Activated CD4-positive, alpha-beta memory T cell treated with anti-CD3 and anti-CD28 coated beads for 36 hours (primary cell): ENCODE measurements around the gene MLXIP. TPM values are rescaled to one million over a fixed set of nuclear protein-coding genes. Genes with fewer than 3 reads are reported as not detected.

ENCODE experiments used
- CTCF ChIA-PET: fragments of 350-600 bp; sonication (Branson Sonifier 250); formaldehyde crosslinking; loops from one replicate; lab custom pipeline; 2021; ENCODE audit warnings: antibody characterized with exemption, inconsistent platforms; lab: Charles Lee
- POLR2A ChIA-PET: fragments of 350-600 bp; sonication (Branson Sonifier 250); formaldehyde crosslinking; loops from one replicate; lab custom pipeline; 2021; ENCODE audit warnings: antibody characterized with exemption; lab: Charles Lee
- DNase-seq: peaks from one replicate; pipeline ENCODE4 v3.0.0-alpha.2; 2020
- H3K27ac Mint-ChIP-seq: one replicate; pipeline ENCODE4 v1.8.0; 2021; ENCODE audit warnings: mixed read lengths
- H3K27me3 Mint-ChIP-seq: one replicate; pipeline ENCODE4 v1.8.0; 2021; ENCODE audit warnings: mixed read lengths
- H3K36me3 Mint-ChIP-seq: one replicate; pipeline ENCODE4 v1.8.0; 2021; ENCODE audit warnings: mixed read lengths
- H3K4me1 Mint-ChIP-seq: one replicate; pipeline ENCODE4 v1.8.0; 2021; ENCODE audit warnings: low read depth, mixed read lengths
- H3K4me3 Mint-ChIP-seq: one replicate; pipeline ENCODE4 v1.8.0; 2021; ENCODE audit warnings: mild to moderate bottlenecking, mixed read lengths
- H3K9me3 Mint-ChIP-seq: one replicate; pipeline ENCODE4 v1.8.0; 2021; ENCODE audit warnings: mixed read lengths
- intact Hi-C: fragments of 100-400 bp; cut with micrococcal nuclease; formaldehyde crosslinking; loops from one replicate; pipeline ENCODE4 v1.15.1; 2023
- total RNA-seq, 2 experiments: library from RNA; stranded (reverse); gene quantifications; one replicate each; pipeline ENCODE4 v1.2.3, GENCODE V29; 2021

MLXIP gene
- total RNA-seq, 2 experiments from 2014 or later = 17.5 to 19.6 TPM

- peaks cover 60% of the 10 kb centered on the region for H3K4me1 Mint-ChIP-seq
- peak overlapping the region; percentile 61 for H3K4me3 Mint-ChIP-seq
- DNase-seq = peak; percentile 45
- H3K9me3 Mint-ChIP-seq = no peaks in the 10 kb centered on the region
- intact Hi-C loops = loop anchor here (1.0 to 5.0 kb wide), 4 partner anchors 27 to 289 kb away; partner anchors contain the start of gene RHOF
- H3K27me3 Mint-ChIP-seq = no peaks in the 10 kb centered on the region
- POLR2A ChIA-PET = interaction anchor here (0.7 to 1.7 kb wide), 4 partner anchors 16 to 27 kb away, joined by 3 to 8 read pairs (median 4); no protein-coding TSS in a partner anchor
- H3K27ac Mint-ChIP-seq = peak overlapping the region; percentile 76
- CTCF ChIA-PET = interaction anchor here (0.9 to 3.8 kb wide), 6 partner anchors 19 to 49 kb away, joined by 3 to 34 read pairs (median 4); no protein-coding TSS in a partner anchor
- peaks cover 10% of the 10 kb centered on the region for H3K36me3 Mint-ChIP-seq
Observed at GRCh38 chr12:122081697-122082221, 3.2 kb downstream of the MLXIP start.

- no peaks in the 10 kb centered on the region for H3K27me3 Mint-ChIP-seq
- H3K4me1 Mint-ChIP-seq = peaks cover 64% of the 10 kb centered on the region
- ChIA-PET CTCF (interaction anchor here (0.9 to 3.8 kb wide), 6 partner anchors 20 to 48 kb away, joined by 3 to 34 read pairs (median 4); no protein-coding TSS in a partner anchor), POLR2A (interaction anchor here (1.3 kb wide), 1 partner anchor 15 kb away, joined by 4 read pairs; no protein-coding TSS in a partner anchor)
- peak overlapping the region; percentile 30 for H3K4me3 Mint-ChIP-seq
- peak; percentile 39 for DNase-seq
- intact Hi-C loops = loop anchor here (5.0 kb wide), 2 partner anchors 40 to 290 kb away; partner anchors contain the start of gene RHOF
- peaks cover 10% of the 10 kb centered on the region for H3K36me3 Mint-ChIP-seq
- peak overlapping the region; percentile 43 for H3K27ac Mint-ChIP-seq
- no peaks in the 10 kb centered on the region for H3K9me3 Mint-ChIP-seq
Observed at GRCh38 chr12:122082621-122083356, 4.2 kb downstream of the MLXIP start.

- CTCF ChIA-PET = interaction anchor here (0.7 kb wide), 2 partner anchors 38 to 1113 kb away, joined by 3 read pairs; no protein-coding TSS in a partner anchor
- Mint-ChIP-seq H3K9me3 (no peaks in the 10 kb centered on the region), H3K27me3 (no peaks in the 10 kb centered on the region), H3K36me3 (peaks cover 10% of the 10 kb centered on the region), H3K4me1 (peaks cover 72% of the 10 kb centered on the region), H3K4me3 (no peak overlapping the region), H3K27ac (no peak overlapping the region)
- POLR2A ChIA-PET = no interaction called here
- no peak for DNase-seq
- intact Hi-C loops = loop anchor here (5.0 kb wide), 2 partner anchors 37 to 293 kb away; partner anchors contain the start of gene RHOF
Observed at GRCh38 chr12:122084857-122085405, 6.4 kb downstream of the MLXIP start.

- DNase-seq = no peak
- H3K27ac Mint-ChIP-seq = no peak overlapping the region
- H3K9me3 Mint-ChIP-seq = no peaks in the 10 kb centered on the region
- intact Hi-C loops = no loop called here
- peaks cover 66% of the 10 kb centered on the region for H3K4me1 Mint-ChIP-seq
- H3K36me3 Mint-ChIP-seq = peaks cover 10% of the 10 kb centered on the region
- no peak overlapping the region for H3K4me3 Mint-ChIP-seq
- H3K27me3 Mint-ChIP-seq = no peaks in the 10 kb centered on the region
- ChIA-PET POLR2A (no interaction called here), CTCF (interaction anchor here (0.7 kb wide), 2 partner anchors 37 to 1114 kb away, joined by 3 read pairs; no protein-coding TSS in a partner anchor)
Observed at GRCh38 chr12:122085591-122085990, 7.0 kb downstream of the MLXIP start.

- intact Hi-C loops = no loop called here
- no peak overlapping the region for H3K4me3 Mint-ChIP-seq
- peaks cover 12% of the 10 kb centered on the region for H3K36me3 Mint-ChIP-seq
- no peaks in the 10 kb centered on the region for H3K9me3 Mint-ChIP-seq
- no peaks in the 10 kb centered on the region for H3K27me3 Mint-ChIP-seq
- ChIA-PET POLR2A (interaction anchor here (3.2 kb wide), 1 partner anchor 12 kb away, joined by 12 read pairs; no protein-coding TSS in a partner anchor), CTCF (no interaction called here)
- peaks cover 69% of the 10 kb centered on the region for H3K4me1 Mint-ChIP-seq
- no peak for DNase-seq
- no peak overlapping the region for H3K27ac Mint-ChIP-seq
Observed at GRCh38 chr12:122086116-122086515, 7.6 kb downstream of the MLXIP start.

GRCh38 chr12:122086641-122087285 is 8.2 kb downstream of the MLXIP start:
- POLR2A ChIA-PET = interaction anchor here (3.2 kb wide), 1 partner anchor 12 kb away, joined by 12 read pairs; no protein-coding TSS in a partner anchor
- peaks cover 69% of the 10 kb centered on the region for H3K4me1 Mint-ChIP-seq
- DNase-seq = no peak
- H3K9me3 Mint-ChIP-seq = no peaks in the 10 kb centered on the region
- no peak overlapping the region for H3K27ac Mint-ChIP-seq
- intact Hi-C loops = no loop called here
- peaks cover 12% of the 10 kb centered on the region for H3K36me3 Mint-ChIP-seq
- H3K4me3 Mint-ChIP-seq = no peak overlapping the region
- H3K27me3 Mint-ChIP-seq = no peaks in the 10 kb centered on the region
- CTCF ChIA-PET = interaction anchor here (1.1 kb wide), 1 partner anchor 37 kb away, joined by 3 read pairs; no protein-coding TSS in a partner anchor

GRCh38 chr12:122087431-122088178 is 9.0 kb downstream of the MLXIP start:
- H3K4me1 Mint-ChIP-seq = peaks cover 61% of the 10 kb centered on the region
- H3K9me3 Mint-ChIP-seq = no peaks in the 10 kb centered on the region
- no peak for DNase-seq
- no peaks in the 10 kb centered on the region for H3K27me3 Mint-ChIP-seq
- CTCF ChIA-PET = interaction anchor here (1.1 to 1.4 kb wide), 4 partner anchors 35 to 43 kb away, joined by 3 to 6 read pairs (median 4); no protein-coding TSS in a partner anchor
- POLR2A ChIA-PET = interaction anchor here (3.2 kb wide), 1 partner anchor 11 kb away, joined by 12 read pairs; no protein-coding TSS in a partner anchor
- H3K36me3 Mint-ChIP-seq = peaks cover 12% of the 10 kb centered on the region
- H3K27ac Mint-ChIP-seq = no peak overlapping the region
- no peak overlapping the region for H3K4me3 Mint-ChIP-seq
- intact Hi-C loops = no loop called here

GRCh38 chr12:122088179-122088810 is 9.7 kb downstream of the MLXIP start:
- CTCF ChIA-PET = interaction anchor here (0.8 to 2.2 kb wide), 6 partner anchors 10 to 43 kb away, joined by 3 to 6 read pairs (median 4); no protein-coding TSS in a partner anchor
- DNase-seq = no peak
- Mint-ChIP-seq H3K9me3 (no peaks in the 10 kb centered on the region), H3K36me3 (peaks cover 12% of the 10 kb centered on the region), H3K4me3 (no peak overlapping the region), H3K27me3 (no peaks in the 10 kb centered on the region), H3K27ac (no peak overlapping the region), H3K4me1 (peaks cover 55% of the 10 kb centered on the region)
- POLR2A ChIA-PET = interaction anchor here (0.8 to 3.2 kb wide), 3 partner anchors 10 to 18 kb away, joined by 4 to 12 read pairs (median 4); no protein-coding TSS in a partner anchor
- intact Hi-C loops = no loop called here

GRCh38 chr12:122089077-122089476 is 10.5 kb downstream of the MLXIP start:
- H3K9me3 Mint-ChIP-seq = no peaks in the 10 kb centered on the region
- CTCF ChIA-PET = interaction anchor here (0.7 to 2.2 kb wide), 7 partner anchors 9 to 308 kb away, joined by 3 to 6 read pairs (median 4); partner anchors contain the start of gene MLXIP
- peaks cover 49% of the 10 kb centered on the region for H3K4me1 Mint-ChIP-seq
- intact Hi-C loops = no loop called here
- POLR2A ChIA-PET = interaction anchor here (1.0 to 3.2 kb wide), 2 partner anchors 9 to 17 kb away, joined by 4 to 12 read pairs; no protein-coding TSS in a partner anchor
- no peaks in the 10 kb centered on the region for H3K27me3 Mint-ChIP-seq
- H3K36me3 Mint-ChIP-seq = peaks cover 8% of the 10 kb centered on the region
- H3K4me3 Mint-ChIP-seq = no peak overlapping the region
- DNase-seq = no peak
- no peak overlapping the region for H3K27ac Mint-ChIP-seq

- H3K27ac Mint-ChIP-seq = no peak overlapping the region
- POLR2A ChIA-PET = interaction anchor here (0.7 kb wide), 1 partner anchor 15 kb away, joined by 3 read pairs; no protein-coding TSS in a partner anchor
- peaks cover 44% of the 10 kb centered on the region for H3K4me1 Mint-ChIP-seq
Observed at GRCh38 chr12:122090759-122091515, 12.4 kb downstream of the MLXIP start.

More at GRCh38 chr12:122090759-122091515, 12.4 kb downstream of the MLXIP start:
- Mint-ChIP-seq H3K9me3 (no peaks in the 10 kb centered on the region), H3K4me3 (no peak overlapping the region), H3K36me3 (peaks cover 2% of the 10 kb centered on the region), H3K27me3 (no peaks in the 10 kb centered on the region)
- intact Hi-C loops = no loop called here
- CTCF ChIA-PET = interaction anchor here (1.8 kb wide), 1 partner anchor 32 kb away, joined by 12 read pairs; no protein-coding TSS in a partner anchor
- DNase-seq = no peak
